Suppressor macrophage treated with lipopolysaccharide for 4 hours (primary cell): Measurements from ENCODE around the gene BPIFB6.

ENCODE experiments used
- DNase-seq: peaks from one replicate; pipeline ENCODE4 v3.0.0-alpha.2; 2020

BPIFB6 gene

DNA sequence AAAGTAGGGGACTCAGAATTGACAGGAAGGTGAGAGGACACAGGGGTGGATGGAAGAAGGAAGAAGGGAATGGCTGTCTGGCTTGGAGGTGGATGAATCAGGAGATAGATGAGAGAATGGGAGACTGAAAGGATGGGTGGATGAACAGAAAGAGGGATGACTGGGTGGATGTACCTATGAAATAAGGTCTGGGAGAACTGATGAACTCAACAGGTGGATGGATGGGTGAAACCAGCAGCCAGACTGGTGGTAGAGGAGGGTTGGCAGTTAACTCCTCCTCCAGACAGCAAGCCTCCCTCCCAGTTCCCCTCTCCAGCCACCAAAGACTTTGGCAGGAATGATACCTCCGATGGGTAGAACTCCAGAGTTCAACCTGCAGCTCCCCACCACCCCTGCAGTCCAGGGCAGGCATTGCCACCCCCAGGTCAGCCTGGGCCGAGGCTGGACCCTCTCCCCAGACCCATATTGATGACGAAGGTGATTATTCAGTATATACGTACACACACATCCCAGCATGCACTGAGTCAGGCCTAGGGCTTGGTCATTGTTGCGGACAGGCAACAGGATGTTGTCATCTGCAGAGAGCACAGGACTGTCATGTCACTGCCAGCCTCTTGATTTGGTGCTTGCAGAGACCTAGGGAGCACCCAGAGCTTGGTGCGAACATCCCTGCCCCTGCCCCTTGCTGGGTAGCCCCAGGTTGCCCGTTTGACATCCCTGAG is 29.2 kb upstream of the BPIFB6 start:
- DNase-seq: no peak

DNA sequence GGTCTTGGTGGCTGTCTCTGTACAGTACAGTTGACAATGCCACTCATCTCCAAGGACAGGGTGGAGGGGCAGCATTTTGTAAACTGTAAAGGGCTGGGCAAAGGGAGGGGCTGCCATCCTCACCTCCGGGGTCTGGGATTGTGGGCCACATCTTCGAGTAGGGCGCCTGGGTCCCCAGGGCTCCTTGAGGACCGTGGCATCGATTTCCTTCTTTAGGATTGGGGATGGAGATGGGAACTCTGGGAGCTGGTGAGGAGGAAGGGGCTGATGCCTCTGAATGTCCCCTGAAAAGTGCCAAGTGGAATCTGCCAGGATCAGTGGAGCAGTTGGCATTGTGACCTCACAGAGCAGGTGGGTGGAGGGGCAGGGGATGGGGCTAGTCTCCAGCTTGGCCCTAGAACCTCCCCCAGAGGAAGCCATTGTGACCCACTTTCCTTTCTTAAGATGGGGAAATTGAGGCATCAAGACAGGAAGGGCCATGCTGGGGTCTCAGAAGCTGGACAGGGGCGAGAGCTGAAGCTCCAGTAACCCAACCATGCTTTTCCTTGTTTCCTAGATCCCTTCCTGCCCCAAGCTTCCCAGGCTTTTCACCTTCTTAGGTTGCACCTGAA is 27.2 kb upstream of the BPIFB6 start, which contains the start of gene SUN5:
Gene SUN5 (minus strand): TSS at position 293 of the 611 bp plus-strand sequence. CDS start 93 bp downstream, at position 200.
- DNase-seq: no peak

DNA sequence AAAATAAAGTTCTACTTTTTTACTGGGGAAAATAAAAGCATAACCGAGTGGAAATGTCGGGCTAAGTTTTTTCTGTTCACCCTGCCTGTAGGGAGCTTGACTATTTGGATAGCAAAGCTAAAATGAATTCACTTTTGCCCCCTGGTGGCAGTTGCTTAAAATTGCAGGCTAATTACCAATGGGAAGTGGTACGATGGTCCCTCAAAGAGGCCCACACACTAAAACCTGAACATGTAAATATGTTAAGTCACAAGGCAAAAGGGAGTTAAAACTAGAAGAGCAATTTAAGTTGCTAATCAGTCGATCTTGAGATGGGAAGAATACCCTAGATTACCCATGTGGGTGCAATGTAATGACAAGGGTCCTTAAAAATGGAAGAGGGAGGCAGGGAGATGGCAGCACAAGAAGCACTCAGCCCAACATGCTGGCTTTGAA is 26.3 kb upstream of the BPIFB6 start:
- DNase-seq: peak; percentile 65

DNA sequence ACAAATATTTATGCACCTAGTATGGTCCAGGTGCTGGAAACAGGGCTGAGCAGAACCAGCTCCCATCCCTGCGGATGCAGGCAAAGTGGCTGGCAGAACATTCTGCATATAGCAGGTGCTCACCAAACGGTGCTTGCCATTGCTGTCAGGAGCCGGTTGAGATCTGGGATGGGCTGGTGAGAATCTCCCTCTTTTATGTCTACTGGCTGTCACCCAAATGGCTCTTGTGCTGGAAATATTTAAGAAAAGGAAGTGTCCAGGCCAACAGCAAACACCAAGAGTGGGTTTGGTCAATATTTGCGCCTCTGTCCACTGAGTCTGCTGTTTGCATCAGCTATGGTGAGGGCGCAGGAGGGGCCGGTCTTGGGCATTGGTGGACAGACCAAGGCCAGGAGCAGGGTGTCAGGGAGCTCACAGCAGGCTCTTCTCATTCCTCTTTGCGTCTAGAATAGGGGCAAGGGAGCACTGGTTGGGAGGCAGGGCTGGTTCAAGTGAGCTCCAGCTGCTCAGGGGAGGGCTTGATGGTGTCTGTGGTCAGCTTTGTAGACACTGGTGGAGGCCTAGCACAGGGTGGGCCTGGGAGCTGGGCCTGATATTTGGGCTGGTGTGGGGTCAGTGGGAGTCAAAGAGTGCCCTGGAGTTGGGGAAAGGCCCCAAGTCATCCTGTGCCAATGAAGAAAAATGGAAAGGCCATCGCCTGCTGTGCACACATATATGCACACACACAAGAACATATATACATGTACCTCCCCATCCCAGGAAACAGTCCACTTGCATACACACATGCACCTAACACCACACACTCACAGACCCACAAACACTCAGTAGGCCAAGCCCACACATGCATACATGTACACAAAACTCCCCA is 25.3 kb upstream of the BPIFB6 start:
- DNase-seq: no peak

DNA sequence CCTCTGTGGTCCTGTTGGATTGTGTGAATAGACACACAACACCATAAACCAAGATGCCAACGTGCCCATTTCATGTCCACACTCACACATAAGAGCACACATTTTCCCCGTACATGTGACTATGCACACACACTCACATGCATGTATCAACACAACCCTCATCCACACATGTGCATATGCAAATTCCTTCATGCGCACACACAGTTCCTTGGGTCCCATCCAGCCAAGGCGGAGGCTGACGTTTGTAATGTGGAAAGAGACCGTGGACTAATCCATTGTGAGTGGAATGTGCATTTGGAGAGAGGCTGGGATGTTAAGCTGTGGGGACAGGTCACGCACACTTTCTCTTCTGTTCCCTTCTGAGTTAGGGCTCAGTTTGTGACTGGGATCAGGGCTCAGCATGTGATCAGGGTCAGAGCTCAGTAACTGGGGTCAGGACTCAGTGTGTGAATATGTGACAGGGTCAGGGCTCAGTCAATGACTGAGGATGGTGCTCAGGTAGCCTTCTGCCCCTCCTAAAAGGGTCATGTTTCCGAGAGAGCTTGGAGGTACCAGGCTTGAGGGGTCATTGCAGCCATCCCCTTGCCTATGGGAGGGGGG is 24.6 kb upstream of the BPIFB6 start:
- no peak for DNase-seq

DNA sequence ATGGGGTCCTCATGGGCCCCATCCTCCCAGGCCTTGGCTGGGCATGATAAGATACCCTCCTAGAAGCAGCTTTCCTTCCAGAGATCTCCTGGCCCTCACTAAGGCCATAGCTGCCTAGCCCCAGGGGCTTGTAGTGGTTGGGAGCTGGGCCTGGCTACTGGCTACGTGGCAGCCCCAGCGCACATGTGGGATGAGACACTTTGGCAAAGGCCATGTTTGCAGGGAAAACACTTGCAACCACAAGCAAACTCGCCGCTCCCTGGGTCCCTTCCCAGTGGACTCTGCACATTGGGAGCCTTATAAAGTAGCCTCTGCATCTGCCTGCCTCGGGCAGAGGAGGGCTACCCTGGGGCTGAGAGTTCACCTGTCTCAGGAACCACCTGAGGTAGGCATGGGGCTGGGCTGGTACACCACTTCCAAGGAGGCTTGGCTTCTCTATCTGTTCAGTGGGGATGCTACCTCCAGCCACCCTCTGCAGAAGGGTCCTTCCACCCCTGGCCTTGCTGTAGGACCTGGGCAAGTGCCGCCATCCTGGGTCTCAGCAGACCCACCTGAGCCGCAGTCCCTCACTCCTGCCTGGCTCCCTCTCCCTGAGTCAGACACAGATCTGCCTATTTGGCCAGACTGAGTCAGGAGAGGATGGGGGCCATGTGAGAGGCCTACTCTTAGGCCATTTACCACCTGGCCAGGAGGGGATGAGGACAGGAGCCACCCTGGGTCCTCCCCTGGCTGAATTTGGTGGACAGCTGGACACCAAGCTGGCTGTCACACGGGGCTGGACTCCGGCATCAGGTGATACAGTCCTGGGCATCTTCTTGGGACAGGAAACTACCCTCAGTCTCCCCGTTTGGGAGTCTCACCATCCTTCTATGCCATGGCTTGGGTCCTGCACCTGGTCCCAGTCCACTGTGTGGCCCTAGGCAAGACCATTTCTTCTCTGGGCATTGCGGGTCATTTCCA is 23.8 kb upstream of the BPIFB6 start, which contains the start of gene BPIFB2:
Gene BPIFB2 (plus strand): TSS at position 329 of the 960 bp plus-strand sequence. CDS start 871 bp downstream, outside the sequence.
- no peak for DNase-seq

DNA sequence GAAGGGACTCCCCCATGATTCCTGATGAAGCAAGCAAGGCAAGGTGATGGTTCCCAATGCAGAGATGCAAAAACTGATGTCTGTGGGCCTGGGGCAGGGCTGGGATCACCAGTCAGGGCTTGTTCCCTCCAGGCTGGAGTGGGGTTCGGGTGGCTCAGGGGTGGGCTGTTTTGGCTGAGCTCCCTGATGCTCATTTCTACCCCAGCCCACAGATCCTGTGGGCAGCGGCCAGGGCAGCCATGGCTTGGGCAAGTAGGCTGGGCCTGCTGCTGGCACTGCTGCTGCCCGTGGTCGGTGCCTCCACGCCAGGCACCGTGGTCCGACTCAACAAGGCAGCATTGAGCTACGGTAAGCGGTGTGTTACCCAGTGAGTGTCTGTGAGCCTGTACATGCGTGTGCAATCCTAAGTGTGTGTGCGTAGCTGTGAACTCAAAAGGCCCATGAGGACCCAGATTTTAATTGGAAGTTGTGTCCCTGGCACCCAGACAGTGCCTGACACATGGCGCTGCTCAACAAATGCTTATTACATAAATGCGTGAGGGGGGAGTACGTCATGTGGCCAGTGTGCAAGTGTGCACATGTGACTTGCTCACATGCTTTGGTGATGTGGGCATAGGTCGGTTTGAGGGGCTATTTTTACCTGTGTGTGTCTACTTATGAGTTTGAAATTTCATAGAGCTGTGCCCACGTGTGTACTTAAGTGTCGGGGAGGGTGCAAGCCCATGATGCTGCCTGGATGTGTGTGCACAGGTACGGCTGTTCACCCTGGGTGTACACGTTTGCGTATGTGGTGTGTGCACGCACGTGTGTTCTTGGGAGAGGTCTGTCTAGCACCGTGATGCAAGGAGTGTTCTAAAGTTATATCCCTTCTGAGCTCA is 22.9 kb upstream of the BPIFB6 start:
- DNase-seq: no peak

DNA sequence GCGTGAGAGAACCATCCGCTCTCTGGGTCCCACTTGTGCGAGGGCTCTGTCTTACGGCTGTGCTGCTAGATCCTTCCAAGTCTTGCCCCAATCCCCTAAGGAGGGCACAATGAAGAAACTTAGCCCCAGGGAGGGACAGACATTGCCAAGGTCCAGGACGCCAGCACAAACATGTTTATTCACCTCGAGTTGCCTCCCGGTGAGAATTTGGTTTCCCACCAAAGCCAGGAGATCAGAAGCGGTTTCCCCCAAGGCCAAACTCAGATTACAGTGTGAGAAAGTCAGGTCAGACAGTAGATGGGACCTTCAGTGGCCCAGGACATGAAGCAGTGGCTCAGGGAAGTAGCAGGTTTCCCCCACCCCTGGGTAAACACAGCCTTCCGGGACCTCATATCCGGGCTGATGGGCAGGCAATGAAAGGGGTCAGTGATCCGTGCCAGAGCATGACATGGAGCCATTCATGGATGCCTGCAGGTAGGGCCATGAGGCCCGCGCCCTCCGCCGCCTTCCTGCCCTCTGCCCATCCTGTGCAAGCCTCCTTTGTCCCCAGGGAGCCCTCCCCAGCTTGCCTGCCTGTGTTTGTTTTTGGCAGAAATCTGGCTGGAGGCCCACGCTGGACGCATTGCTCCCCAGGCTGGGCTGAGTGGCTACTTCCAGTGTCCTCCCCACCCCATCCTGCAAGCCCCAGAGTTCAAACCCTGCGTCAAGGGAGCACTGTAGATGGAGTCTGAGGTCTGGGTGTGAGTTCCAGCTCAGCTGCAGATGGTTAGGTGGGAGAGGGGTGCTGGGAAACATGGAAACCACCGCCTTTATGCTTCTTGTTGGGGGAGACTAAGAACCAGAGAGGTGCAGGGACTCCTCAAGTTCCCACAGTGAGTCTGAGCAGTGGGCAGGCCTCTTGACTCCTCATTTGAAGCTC is 22.0 kb upstream of the BPIFB6 start:
- no peak for DNase-seq

DNA sequence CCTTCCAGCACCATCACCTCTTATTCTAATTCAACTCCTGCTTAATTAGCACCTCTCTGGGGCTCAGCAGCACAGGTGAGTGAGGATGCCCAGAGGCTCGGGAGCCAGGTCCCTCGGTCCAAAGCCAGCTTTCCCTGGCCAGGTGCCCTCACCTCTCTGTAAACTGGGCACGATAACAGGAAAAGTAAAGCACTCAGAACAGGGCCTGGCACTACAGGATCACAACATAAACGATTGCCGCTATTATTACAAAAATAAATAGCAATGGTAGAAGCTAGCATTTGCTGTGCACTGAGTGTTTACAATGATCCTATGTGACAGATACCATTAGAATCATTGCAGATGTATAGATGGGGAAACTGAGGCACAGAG is 21.3 kb upstream of the BPIFB6 start:
- DNase-seq: no peak

DNA sequence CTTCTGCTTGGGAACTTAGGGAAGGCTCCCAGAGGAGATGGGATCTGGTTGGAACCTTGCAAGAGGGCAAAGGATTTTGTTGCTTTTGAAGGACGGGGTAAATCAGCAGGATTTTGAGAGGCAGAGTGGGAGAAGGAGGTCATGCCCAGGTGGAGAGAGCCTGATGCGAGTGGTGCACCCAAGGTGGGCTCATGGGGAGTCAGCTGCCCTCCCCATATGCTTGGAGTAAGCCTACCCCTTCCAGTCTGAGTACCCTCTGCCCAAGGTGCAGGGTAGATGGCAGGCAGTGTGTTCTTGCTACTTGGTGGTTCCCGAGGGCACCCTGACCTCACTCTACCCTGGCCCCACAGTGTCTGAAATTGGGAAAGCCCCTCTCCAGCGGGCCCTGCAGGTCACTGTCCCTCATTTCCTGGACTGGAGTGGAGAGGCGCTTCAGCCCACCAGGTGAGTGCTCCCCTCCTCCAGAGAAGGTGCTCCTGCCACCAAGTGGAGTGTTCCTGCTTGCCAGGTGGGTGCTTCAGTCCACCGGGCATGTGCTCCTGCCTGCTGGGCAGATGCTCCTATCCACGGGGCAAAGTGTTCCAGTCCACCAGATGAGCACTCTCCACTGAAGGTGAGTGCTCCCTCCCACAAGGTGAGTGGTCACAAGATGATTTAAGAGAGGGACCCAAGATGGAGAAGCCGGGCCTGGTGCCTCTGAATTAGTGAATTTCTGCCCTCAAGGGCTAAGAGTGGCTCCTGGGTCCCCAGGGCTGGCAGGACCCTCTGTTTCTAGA is 20.6 kb upstream of the BPIFB6 start:
- no peak for DNase-seq

DNA sequence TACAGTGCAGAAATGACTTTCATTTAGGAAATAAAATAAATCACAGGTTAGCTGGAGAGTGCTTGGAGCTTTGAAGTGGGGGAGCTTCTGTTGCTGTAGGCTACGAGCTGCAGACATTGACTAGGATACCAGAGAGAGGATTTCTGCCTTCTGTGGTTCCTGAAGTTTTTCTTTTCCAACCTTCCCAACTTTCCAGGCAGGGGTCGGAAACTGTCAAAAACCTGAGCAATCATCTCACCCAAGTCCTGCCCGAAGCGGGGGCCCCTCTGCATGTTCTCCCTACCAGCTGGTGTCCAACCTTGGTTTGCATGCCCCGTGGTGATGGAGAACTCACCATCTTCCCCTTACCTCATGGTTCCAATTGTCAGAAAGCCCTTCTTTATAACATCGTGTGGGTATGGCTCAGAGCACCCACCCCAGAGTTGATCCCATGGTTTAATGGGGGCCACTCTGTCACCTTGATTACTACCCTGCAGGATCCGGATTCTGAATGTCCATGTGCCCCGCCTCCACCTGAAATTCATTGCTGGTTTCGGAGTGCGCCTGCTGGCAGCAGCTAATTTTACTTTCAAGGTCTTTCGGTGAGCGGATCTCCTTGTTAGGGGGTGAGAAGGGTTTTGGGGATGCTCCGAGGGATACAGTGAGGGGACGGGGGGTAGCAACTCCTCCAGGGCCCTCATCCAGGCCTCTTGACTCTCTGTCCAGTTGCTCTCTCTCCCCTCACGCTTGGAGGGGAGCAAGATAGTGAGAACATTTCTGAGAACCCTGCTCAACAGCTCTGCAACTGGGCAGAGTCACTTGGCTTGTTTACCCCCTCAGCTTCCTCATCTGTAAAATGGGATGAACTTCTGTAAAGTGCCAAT is 18.9 kb upstream of the BPIFB6 start:
- DNase-seq: no peak

DNA sequence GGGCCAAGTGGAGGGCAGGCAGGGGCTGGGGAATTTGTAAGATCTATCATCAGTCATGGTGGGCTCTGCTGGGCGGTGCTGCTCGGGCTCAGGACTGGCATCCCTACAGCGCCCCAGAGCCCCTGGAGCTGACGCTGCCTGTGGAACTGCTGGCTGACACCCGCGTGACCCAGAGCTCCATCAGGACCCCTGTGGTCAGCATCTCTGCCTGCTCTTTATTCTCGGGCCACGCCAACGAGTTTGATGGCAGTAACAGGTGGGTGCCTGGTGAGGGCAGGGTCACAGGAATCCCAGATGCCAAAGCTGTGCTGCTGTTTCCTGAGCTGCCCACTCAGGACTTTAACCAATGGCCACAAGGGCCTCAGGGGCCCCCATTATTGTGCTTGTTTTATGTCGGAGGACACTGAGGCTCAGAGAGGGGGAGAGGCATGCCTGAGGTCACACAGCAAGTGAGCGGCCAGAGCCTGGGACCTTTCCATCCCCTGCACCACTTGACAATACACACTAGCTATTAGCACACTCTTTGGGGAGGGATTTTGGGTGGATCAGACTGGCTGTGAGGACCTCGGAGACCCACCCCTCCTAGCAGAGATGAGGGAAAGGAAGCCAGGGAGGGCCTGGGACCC is 17.6 kb upstream of the BPIFB6 start:
- DNase-seq: no peak

DNA sequence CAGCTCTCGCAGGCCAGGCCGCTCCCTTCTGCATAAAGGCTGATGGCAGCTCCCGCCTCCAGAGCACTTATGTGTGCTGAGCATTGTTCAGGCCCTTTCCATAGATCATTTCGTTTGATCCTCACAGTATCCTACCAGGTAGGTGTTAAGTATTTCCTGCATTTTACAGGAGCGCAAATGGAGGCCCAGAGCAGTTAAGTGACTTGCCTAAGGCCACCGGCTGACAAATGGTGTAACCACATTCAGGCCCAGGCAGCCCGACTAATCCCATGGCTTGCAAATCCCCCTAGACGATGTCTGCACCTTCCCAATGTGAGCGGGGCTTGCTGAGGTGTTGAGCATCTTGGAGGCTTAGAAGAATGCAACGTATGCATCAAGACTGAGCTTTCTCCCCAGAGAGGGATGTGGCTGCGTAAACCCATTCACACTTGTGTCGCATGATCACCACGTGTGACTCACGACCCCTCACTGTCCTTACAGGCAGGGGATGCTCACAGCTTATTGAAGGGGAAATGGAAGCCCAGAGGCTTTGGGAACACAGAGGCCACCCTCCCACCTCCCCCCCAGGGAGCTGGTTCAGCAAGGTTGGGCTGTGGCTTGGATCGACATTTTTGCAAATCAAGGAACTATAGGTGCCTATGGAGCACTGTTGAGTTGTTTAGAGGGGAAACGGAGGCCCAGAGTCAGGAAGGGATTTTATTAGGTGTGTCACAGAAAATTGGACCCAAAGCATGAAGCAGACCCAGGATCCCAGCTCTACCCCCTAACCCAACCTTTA is 16.9 kb upstream of the BPIFB6 start:
- no peak for DNase-seq

DNA sequence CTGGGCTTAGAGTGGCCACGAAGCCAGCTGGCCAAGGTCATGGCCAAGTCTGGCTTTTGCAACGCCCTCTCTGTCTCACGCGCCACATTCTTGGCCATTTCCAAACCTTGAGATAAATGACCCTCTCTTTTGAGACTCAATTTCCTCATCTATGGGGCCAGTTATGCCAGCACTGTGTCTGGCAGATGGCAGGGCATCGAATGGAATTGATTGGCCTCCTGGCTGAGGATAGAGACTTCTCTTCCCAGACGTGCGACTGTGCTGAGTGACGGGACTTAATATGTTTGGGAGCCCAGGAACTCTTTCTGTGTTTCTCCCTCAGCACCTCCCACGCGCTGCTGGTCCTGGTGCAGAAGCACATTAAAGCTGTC is 16.3 kb upstream of the BPIFB6 start:
- DNase-seq: no peak

DNA sequence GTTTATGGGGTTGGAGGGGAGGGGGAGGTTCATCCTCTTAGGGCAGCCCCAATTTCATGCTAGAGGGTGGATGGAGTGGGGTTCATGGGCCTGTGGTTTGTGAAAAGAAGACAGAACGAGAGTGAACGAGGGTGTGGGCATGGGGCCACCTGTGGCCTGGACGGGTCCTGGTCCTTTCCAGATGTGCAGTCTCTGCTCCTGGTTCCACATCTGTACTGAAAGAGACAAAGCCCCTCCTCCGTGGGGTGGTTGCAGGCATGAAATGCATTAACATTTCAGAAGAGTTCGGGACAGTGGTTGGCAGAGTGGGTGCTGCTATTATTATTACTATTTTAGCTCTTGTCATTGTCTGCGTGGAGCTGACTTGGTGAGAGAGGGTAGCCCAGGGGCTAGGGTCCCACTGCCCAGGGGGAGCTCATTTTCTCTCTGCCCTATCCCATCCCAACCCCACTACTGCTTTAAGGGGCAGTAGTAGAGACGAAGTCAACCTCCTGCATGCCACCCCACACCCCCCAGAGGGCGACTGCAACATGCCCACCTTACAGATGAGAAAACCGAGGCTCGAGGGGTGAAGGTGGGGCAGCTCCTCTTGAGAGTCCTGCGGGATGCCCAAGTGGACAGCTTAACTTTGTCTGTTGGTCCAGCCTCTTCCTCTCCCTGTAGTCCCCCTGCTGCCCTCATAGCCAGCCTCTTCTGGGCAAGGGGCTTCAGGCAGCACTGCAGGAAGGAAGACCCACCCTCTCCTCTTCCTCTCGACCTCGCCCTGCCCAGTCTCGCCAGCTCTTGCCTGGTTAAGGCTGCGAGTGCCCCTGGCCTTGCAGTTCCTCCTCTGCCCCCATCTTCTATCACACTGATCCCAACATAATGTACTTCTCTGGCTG is 15.5 kb upstream of the BPIFB6 start:
- no peak for DNase-seq
